K562 (cell line): Measurements from ENCODE around the gene NXF3. TPM values are rescaled to one million over a fixed set of nuclear protein-coding genes. Genes with fewer than 3 reads are reported as not detected.

Experiments used
- ATAC-seq: fragments of 200-7000 bp; cut with Tn5 transposase; 3 replicates; pipeline ENCODE4 v1.9.1; 2020; ENCODE audit warnings: moderate library complexity
- BruUV-seq: library from RNA; stranded (reverse); fragments of 400-500 nt; replicated peaks from 2 replicates; lab custom pipeline; 2021; lab: Mats Ljungman, UMichigan
- CTCF ChIA-PET: fragments of 300-600 bp; formaldehyde crosslinking; extraction: SDS; loops from one replicate; lab custom pipeline; 2021; ENCODE audit warnings: low intra/inter-chr PET ratio; lab: Yijun Ruan, JAX
- POLR2A ChIA-PET: fragments of 300-600, 350-650 bp; sonication (Branson Sonifier 250); formaldehyde crosslinking; extraction: SDS; loops from one replicate; lab custom pipeline; 2021; ENCODE audit warnings: antibody characterized with exemption, inconsistent platforms; lab: Yijun Ruan, JAX
- DNase-seq, 4 experiments: peaks; one replicate each; pipeline versions ENCODE4 v3.0.0 to v3.0.0-alpha.2; 2011 to 2018; ENCODE audit warnings: low spot score in 3 of 4, mixed read lengths in 3 of 4; ENCODE audit errors: extremely low read depth in 1 of 4
- FAIRE-seq: peaks from 2 replicates; lab custom pipeline; 2011; peaks lifted over from hg19 to GRCh38; lab: Jason Lieb, UNC
- H2AFZ ChIP-seq: 2 replicates; pipeline ENCODE4 v1.6.0; 2011; ENCODE audit warnings: low read depth, low read length, control low read depth, inconsistent platforms
- H3K27ac ChIP-seq: fragments of 200-600 bp; 3 replicates; pipeline ENCODE4 v1.8.0; 2011; ENCODE audit warnings: low read depth, mild to moderate bottlenecking, control low read depth, inconsistent platforms, low read length, moderate library complexity, mixed read lengths; ENCODE audit errors: extremely low read depth
- H3K27me3 ChIP-seq, 2 experiments: fragments of 300-600 bp in 1 of 2; 2 replicates in 1 of 2; 3 replicates in 1 of 2; pipeline versions ENCODE4 v1.6.0 to v1.8.0; 2011; ENCODE audit warnings: inconsistent platforms in 2 of 2, low read length in 2 of 2, mild to moderate bottlenecking in 1 of 2, mixed read lengths in 1 of 2, moderate library complexity in 1 of 2; ENCODE audit not compliant: control insufficient read depth in 2 of 2, insufficient read depth in 2 of 2
- H3K36me3 ChIP-seq: fragments of 300-600 bp; 3 replicates; pipeline ENCODE4 v1.8.0; 2011; ENCODE audit warnings: mild to moderate bottlenecking, low read length, inconsistent platforms; ENCODE audit not compliant: control insufficient read depth, insufficient read depth
- H3K4me1 ChIP-seq, 2 experiments: fragments of 200-600 bp in 1 of 2; replicated peaks in 1 of 2; 2 replicates in 1 of 2; 3 replicates in 1 of 2; pipeline versions ENCODE4 v1.5.1 to v1.8.0; 2011; ENCODE audit warnings: inconsistent platforms in 2 of 2, low read length in 2 of 2, mild to moderate bottlenecking in 1 of 2, mixed read lengths in 1 of 2, moderate library complexity in 1 of 2; ENCODE audit not compliant: control insufficient read depth in 2 of 2, insufficient read depth in 2 of 2
- H3K4me2 ChIP-seq: 2 replicates; pipeline ENCODE4 v1.6.1; 2011; ENCODE audit warnings: low read length, control low read depth, inconsistent platforms, mixed read lengths; ENCODE audit not compliant: insufficient read depth
- H3K4me3 ChIP-seq: fragments of 200-600 bp; sonication (generic), shearing (Covaris generic); 2 replicates; pipeline ENCODE4 v1.5.1; 2016; ENCODE audit warnings: control low read depth, inconsistent platforms
- H3K79me2 ChIP-seq: fragments of 200-600 bp; 3 replicates; pipeline ENCODE4 v1.8.0; 2011; ENCODE audit warnings: low read length, inconsistent platforms; ENCODE audit not compliant: control insufficient read depth, insufficient read depth
- H3K9ac ChIP-seq, 2 experiments: 2 replicates each; pipeline versions ENCODE4 v1.6.0 to v1.6.1; 2011; ENCODE audit warnings: low read depth in 2 of 2, low read length in 2 of 2, control low read depth in 1 of 2, inconsistent platforms in 1 of 2, mild to moderate bottlenecking in 1 of 2, mixed read lengths in 1 of 2; ENCODE audit not compliant: insufficient read depth in 1 of 2
- H3K9me1 ChIP-seq: one replicate; pipeline ENCODE4 v1.6.0; 2011; ENCODE audit warnings: inconsistent platforms, mild to moderate bottlenecking, low read length, moderate library complexity; ENCODE audit not compliant: control insufficient read depth, insufficient read depth
- H3K9me3 ChIP-seq: replicated peaks from 2 replicates; pipeline ENCODE4 v1.5.1; 2011; ENCODE audit warnings: low read depth, low read length, inconsistent platforms; ENCODE audit not compliant: control insufficient read depth, insufficient read depth
- H4K20me1 ChIP-seq: replicated peaks from 2 replicates; pipeline ENCODE4 v1.6.1; 2011; ENCODE audit warnings: low read length, inconsistent platforms, mixed read lengths; ENCODE audit not compliant: control insufficient read depth, insufficient read depth
- ATF1 ChIP-seq, 2 experiments: fragments of 450-650 bp in 1 of 2; IDR thresholded peaks; 2 replicates each; pipeline ENCODE4 v1.6.1; 2016; ENCODE audit warnings: missing compliant biosample characterization in 1 of 2, missing genetic modification characterization in 1 of 2
- CCNT2 ChIP-seq: IDR thresholded peaks from 2 replicates; pipeline ENCODE4 v1.6.1; 2011; ENCODE audit warnings: borderline replicate concordance, low read depth, mild to moderate bottlenecking, moderate library complexity, mixed read lengths, low read length; ENCODE audit not compliant: insufficient read length; ENCODE audit errors: extremely low read depth
- EGR1 ChIP-seq: fragments of 450-650 bp; conservative IDR thresholded peaks from 2 replicates; pipeline ENCODE4 v1.6.1; 2017; ENCODE audit warnings: mild to moderate bottlenecking
- GABPA ChIP-seq: fragments of 200-800 bp; sonication (Bioruptor generic); conservative IDR thresholded peaks from 2 replicates; pipeline ENCODE4 v1.6.1; 2016; ENCODE audit warnings: low read depth, missing genetic modification characterization, missing compliant biosample characterization
- IFI16 ChIP-seq: fragments of 250-450 bp; sonication (Bioruptor Pico); IDR thresholded peaks from 2 replicates; pipeline ENCODE4 v2.1.2; 2022; ENCODE audit warnings: mild to moderate bottlenecking, inconsistent platforms
- MTA2 ChIP-seq: fragments of 450-650 bp; IDR thresholded peaks from 2 replicates; pipeline ENCODE4 v1.6.1; 2016; ENCODE audit warnings: low read depth
- NELFE ChIP-seq: IDR thresholded peaks from 2 replicates; pipeline ENCODE4 v1.6.1; 2011; ENCODE audit warnings: mild to moderate bottlenecking; ENCODE audit not compliant: insufficient read depth, insufficient read length
- POLR2A ChIP-seq: fragments of 450-650 bp; conservative IDR thresholded peaks from 2 replicates; pipeline ENCODE4 v1.6.1; 2016
- ZBTB43 ChIP-seq: sonication (generic); formaldehyde crosslinking; IDR thresholded peaks from 2 replicates; pipeline ENCODE4 v1.8.0; 2023; ENCODE audit warnings: mild to moderate bottlenecking, missing genetic modification reagents
- ZNF212 ChIP-seq: fragments of 450-650 bp; formaldehyde crosslinking; IDR thresholded peaks from 2 replicates; pipeline ENCODE4 v1.4.0; 2020; ENCODE audit warnings: mild to moderate bottlenecking
- ZNF695 ChIP-seq: fragments of 450-650 bp; formaldehyde crosslinking; IDR thresholded peaks from 2 replicates; pipeline ENCODE4 v1.4.0; 2020; ENCODE audit warnings: mild to moderate bottlenecking, moderate library complexity
- WGBS: fragments of 100-300 bp; shearing (Covaris generic); methylation state at CpG from one replicate; pipeline ENCODE4 v1.1.6; 2016; ENCODE audit warnings: low coverage, mixed read lengths; ENCODE audit not compliant: insufficient coverage; ENCODE audit errors: missing lambda C conversion rate; 5-methylcytosine and 5-hydroxymethylcytosine counted together
- in situ Hi-C: fragments of 300-500 bp; cut with MboI; formaldehyde crosslinking; loops from 4 replicates; pipeline ENCODE4 v1.15.0; 2018; ENCODE audit warnings: inconsistent platforms, mixed read lengths
- intact Hi-C: fragments of 100-400 bp; cut with micrococcal nuclease; formaldehyde crosslinking; loops from 2 replicates; pipeline ENCODE4 v1.14.2; 2022
- polyA plus RNA-seq, 8 experiments: library from polyadenylated mRNA; depleted of rRNA in 4 of 8; stranded (reverse) in 5 of 8; unstranded in 3 of 8; fragments of >200 nt; fragmentation: Nextera tagmentation in 2 of 8; fragmentation: Illumina TruSeq in 1 of 8; extraction: Ambion mirVana in 2 of 8; extraction: Trizol in 1 of 8; gene quantifications; 2 replicates each; pipeline versions ENCODE4 v1.2.1 to v1.2.3, GENCODE V29; 2011 to 2014; ENCODE audit warnings: inconsistent platforms in 1 of 8, missing spikeins in 1 of 8
- total RNA-seq, 7 experiments: library from RNA; depleted of rRNA in 6 of 7; stranded (reverse); fragments of >200 nt in 6 of 7; fragmentation: Illumina TruSeq in 2 of 7; extraction: Trizol in 2 of 7; gene quantifications; 2 replicates each; pipeline versions ENCODE4 v1.2.1 to v1.2.3, GENCODE V29; 2011 to 2021; ENCODE audit warnings: low replicate concordance in 1 of 7

NXF3 gene
- total and polyA plus RNA-seq, 9 of the 15 experiments (the other 6 are each of a cell fraction or from before 2014, with no cell fraction given), result 0.18 to 0.40 (median 0.28) TPM; not detected in 2

- TF ChIP-seq NELFE (no peak), GABPA (tag) (no peak), ZBTB43 (CRISPR knock-in tag) (no peak), ZNF212 (CRISPR knock-in tag) (peak; percentile 86)
These were observed 5.5 kb upstream of the NXF3 start (continued) for GRCh38 chrX:103098488-103098887.

- intact Hi-C loops (no loop called here), in situ Hi-C loops (no loop called here)
- TF ChIP-seq IFI16, result no peak
- no peak for TF ChIP-seq ATF1 (CRISPR knock-in tag; IDR thresholded peaks at IDR 0.05)
- no peak for TF ChIP-seq ATF1 (tag; IDR thresholded peaks at IDR 0.05)
- TF ChIP-seq POLR2A, result no peak
- TF ChIP-seq MTA2, result no peak
- TF ChIP-seq ZNF695 (CRISPR knock-in tag), result no peak
- no peak for TF ChIP-seq CCNT2
- TF ChIP-seq EGR1, result no peak
- ATAC-seq (no peak), DNase-seq (no peak), FAIRE-seq (no peak)
- no peaks in the 10 kb centered on the region for H3K4me1 ChIP-seq
- H3K27ac ChIP-seq, result no peak overlapping the region
- H3K36me3 ChIP-seq, result no peaks in the 10 kb centered on the region
- no peak overlapping the region for H3K4me3 ChIP-seq
- H3K9ac ChIP-seq, result no peak overlapping the region
- H3K27me3 ChIP-seq, result peaks cover 0 to 33% of the 10 kb centered on the region in 2 experiments; a peak in 2 of 5 replicates
- no peaks in the 10 kb centered on the region for H4K20me1 ChIP-seq
- BruUV-seq, result no TSS peak
- CTCF ChIA-PET, result no interaction called here
- 18% methylated on average over 3 of the region's 6 CpGs for WGBS
- no peak overlapping the region for H2AFZ ChIP-seq
- H3K9me3 ChIP-seq, result no peaks in the 10 kb centered on the region
- POLR2A ChIA-PET, result interaction anchor here (0.6 kb wide), 1 partner anchor 19 kb away, joined by 3 read pairs; no protein-coding TSS in a partner anchor
- H3K9me1 ChIP-seq, result no peaks in the 10 kb centered on the region
- no peak overlapping the region for H3K4me2 ChIP-seq
- H3K79me2 ChIP-seq, result no peaks in the 10 kb centered on the region
These were observed 11.9 kb downstream of the NXF3 start for GRCh38 chrX:103081051-103081450.
